IMR-90 (cell line): ENCODE data around the gene GGTLC1. TPM values are rescaled to one million over a fixed set of nuclear protein-coding genes. Genes with fewer than 3 reads are reported as not detected.

ENCODE experiments used
- ATAC-seq: fragments of 200-7000 bp; cut with Tn5 transposase; 2 replicates; pipeline ENCODE4 v1.9.1; 2020; ENCODE audit warnings: low read depth, mild to moderate bottlenecking, moderate library complexity
- BruUV-seq: library from RNA; stranded (reverse); fragments of 400-500 nt; replicated peaks from 2 replicates; lab custom pipeline; 2021; lab: Mats Ljungman, UMichigan
- CTCF ChIA-PET: fragments of 300-600 bp; formaldehyde crosslinking; extraction: SDS; loops from one replicate; lab custom pipeline; 2021; ENCODE audit warnings: antibody characterized with exemption; lab: Yijun Ruan, JAX
- POLR2A ChIA-PET: fragments of 300-600 bp; sonication (Branson Sonifier 250); formaldehyde crosslinking; loops from one replicate; lab custom pipeline; 2022; ENCODE audit warnings: antibody characterized with exemption; ENCODE audit not compliant: unreplicated experiment; lab: Charles Lee
- DNase-seq: peaks from one replicate; pipeline ENCODE4 v3.0.0; 2013
- H2AFZ ChIP-seq: replicated peaks from 2 replicates; pipeline ENCODE3; 2013; ENCODE audit warnings: low read length, mild to moderate bottlenecking; ENCODE audit not compliant: poor library complexity
- H2AK5ac ChIP-seq: 2 replicates; pipeline ENCODE4 v1.6.1; 2013; ENCODE audit warnings: low read depth, low read length, inconsistent platforms
- H2AK9ac ChIP-seq: replicated peaks from 2 replicates; pipeline ENCODE3; 2013; ENCODE audit warnings: mild to moderate bottlenecking, low read depth, low read length, moderate library complexity; ENCODE audit not compliant: poor library complexity
- H2BK120ac ChIP-seq: 2 replicates; pipeline ENCODE4 v1.6.1; 2013; ENCODE audit warnings: low read depth, low read length, inconsistent platforms
- H2BK15ac ChIP-seq: 3 replicates; pipeline ENCODE4 v1.6.1; 2013; ENCODE audit warnings: low read depth, low read length, inconsistent platforms
- H2BK20ac ChIP-seq: 2 replicates; pipeline ENCODE4 v1.6.1; 2013; ENCODE audit warnings: low read depth, mild to moderate bottlenecking, inconsistent platforms, low read length, moderate library complexity
- H2BK5ac ChIP-seq: 2 replicates; pipeline ENCODE4 v1.6.1; 2013; ENCODE audit warnings: mild to moderate bottlenecking, low read depth, low read length, inconsistent platforms; ENCODE audit not compliant: poor library complexity, severe bottlenecking
- H3K14ac ChIP-seq: replicated peaks from 2 replicates; pipeline ENCODE4 v1.6.1; 2013; ENCODE audit warnings: low read depth, low read length, inconsistent platforms
- H3K18ac ChIP-seq: 2 replicates; pipeline ENCODE4 v1.6.1; 2013; ENCODE audit warnings: low read depth, low read length, control low read depth
- H3K23ac ChIP-seq: 2 replicates; pipeline ENCODE4 v1.6.1; 2013; ENCODE audit warnings: low read depth, low read length, inconsistent platforms
- H3K27ac ChIP-seq: 2 replicates; pipeline ENCODE4 v1.5.1; 2013; ENCODE audit warnings: mild to moderate bottlenecking, control low read depth, low read length; ENCODE audit not compliant: insufficient read depth
- H3K27me3 ChIP-seq: 2 replicates; pipeline ENCODE4 v1.6.1; 2013; ENCODE audit warnings: low read length; ENCODE audit not compliant: control insufficient read depth, insufficient read depth
- H3K36me3 ChIP-seq: 2 replicates; pipeline ENCODE4 v1.6.1; 2013; ENCODE audit warnings: low read length, mixed read lengths; ENCODE audit not compliant: control insufficient read depth, insufficient read depth
- H3K4ac ChIP-seq: 2 replicates; pipeline ENCODE4 v1.6.1; 2013; ENCODE audit warnings: low read depth, low read length, inconsistent platforms
- H3K4me1 ChIP-seq: 2 replicates; pipeline ENCODE4 v1.6.1; 2013; ENCODE audit warnings: low read length, mixed read lengths; ENCODE audit not compliant: control insufficient read depth, insufficient read depth
- H3K4me2 ChIP-seq: 2 replicates; pipeline ENCODE4 v1.6.1; 2013; ENCODE audit warnings: low read depth, mild to moderate bottlenecking, control low read depth, low read length, moderate library complexity
- H3K4me3 ChIP-seq: 2 replicates; pipeline ENCODE4 v1.5.1; 2013; ENCODE audit warnings: low read depth, mild to moderate bottlenecking, control low read depth, low read length, moderate library complexity; ENCODE audit not compliant: insufficient read depth
- H3K56ac ChIP-seq: 2 replicates; pipeline ENCODE4 v1.6.1; 2013; ENCODE audit warnings: low read length, inconsistent platforms; ENCODE audit not compliant: insufficient read depth; ENCODE audit errors: extremely low read depth
- H3K79me1 ChIP-seq, 2 experiments: 2 replicates each; pipeline ENCODE4 v1.6.1; 2013; ENCODE audit warnings: low read length in 2 of 2, inconsistent platforms in 1 of 2, low read depth in 1 of 2
- H3K9ac ChIP-seq: 2 replicates; pipeline ENCODE4 v1.6.1; 2013; ENCODE audit warnings: low read depth, low read length, control low read depth
- H3K9me1 ChIP-seq: 2 replicates; pipeline ENCODE4 v1.6.1; 2013; ENCODE audit warnings: low read length, inconsistent platforms; ENCODE audit not compliant: insufficient read depth
- H3K9me3 ChIP-seq: 2 replicates; pipeline ENCODE4 v1.6.1; 2013; ENCODE audit warnings: low read length; ENCODE audit not compliant: control insufficient read depth, insufficient read depth
- H4K20me1 ChIP-seq: 2 replicates; pipeline ENCODE4 v1.6.1; 2013; ENCODE audit warnings: low read length, inconsistent platforms; ENCODE audit not compliant: insufficient read depth
- H4K5ac ChIP-seq: 2 replicates; pipeline ENCODE4 v1.6.1; 2013; ENCODE audit warnings: mild to moderate bottlenecking, low read depth, low read length, control low read depth
- H4K8ac ChIP-seq, 2 experiments: 2 replicates each; pipeline ENCODE4 v1.6.1; 2013; ENCODE audit warnings: low read depth in 2 of 2, low read length in 2 of 2, control low read depth in 1 of 2, inconsistent platforms in 1 of 2
- H4K91ac ChIP-seq: 2 replicates; pipeline ENCODE4 v1.6.1; 2013; ENCODE audit warnings: low read depth, low read length, inconsistent platforms; ENCODE audit not compliant: insufficient read depth
- MAFK ChIP-seq: IDR thresholded peaks from 2 replicates; pipeline ENCODE4 v1.6.1; 2012; ENCODE audit warnings: low read depth, low read length, improper control_type of control experiment
- MXI1 ChIP-seq: IDR thresholded peaks from 2 replicates; pipeline ENCODE4 v1.6.1; 2012; ENCODE audit warnings: low read depth, mild to moderate bottlenecking, low read length, moderate library complexity, borderline replicate concordance
- RAD21 ChIP-seq: IDR thresholded peaks from 2 replicates; pipeline ENCODE4 v1.6.1; 2012; ENCODE audit warnings: low read length, improper control_type of control experiment
- RCOR1 ChIP-seq: IDR thresholded peaks from 2 replicates; pipeline ENCODE4 v1.6.1; 2012; ENCODE audit warnings: mild to moderate bottlenecking, low read length, improper control_type of control experiment; ENCODE audit not compliant: insufficient replicate concordance
- RFX5 ChIP-seq: IDR thresholded peaks from 2 replicates; pipeline ENCODE4 v1.8.0; 2012; ENCODE audit warnings: low read depth, mild to moderate bottlenecking, low read length, moderate library complexity
- SMC3 ChIP-seq: fragments of 150-350 bp; IDR thresholded peaks from 2 replicates; pipeline ENCODE4 v1.6.1; 2016; ENCODE audit warnings: low read depth, mild to moderate bottlenecking, antibody characterized with exemption, low read length, moderate library complexity
- WGBS, 2 experiments: methylation state at CpG; one replicate each; pipeline versions ENCODE4 v1.1.5 to v1.1.7; 2013; ENCODE audit warnings: missing lambda C conversion rate in 2 of 2; ENCODE audit not compliant: insufficient read length in 1 of 2; ENCODE audit errors: extremely low coverage in 2 of 2; 5-methylcytosine and 5-hydroxymethylcytosine counted together
- dilution Hi-C: fragments of 300-500 bp; cut with HindIII; formaldehyde crosslinking; loops from one replicate; pipeline ENCODE4 v1.14.3; 2018; ENCODE audit warnings: low sequenced_read_pairs; ENCODE audit not compliant: unreplicated experiment
- in situ Hi-C: fragments of 300-500 bp; cut with MboI; formaldehyde crosslinking; loops from 3 replicates; pipeline ENCODE4 v1.14.3; 2019; ENCODE audit warnings: low sequenced_read_pairs, inconsistent platforms, mixed read lengths
- intact Hi-C: fragments of 100-400 bp; cut with micrococcal nuclease; formaldehyde crosslinking; loops from 2 replicates; pipeline ENCODE4 v1.10.0; 2022
- polyA plus RNA-seq, 3 experiments: library from polyadenylated mRNA; depleted of rRNA; stranded (reverse); fragments of >200 nt; gene quantifications; 2 replicates each; pipeline ENCODE4 v1.2.3, GENCODE V29; 2012; ENCODE audit warnings: low replicate concordance in 1 of 3
- total RNA-seq: library from RNA; depleted of rRNA; stranded (reverse); fragments of >200 nt; gene quantifications from 2 replicates; pipeline ENCODE4 v1.2.3, GENCODE V29; 2012

Gene GGTLC1
- total and polyA plus RNA-seq, 2 of the 4 experiments (the other 2 are of a cell fraction), result not detected

GRCh38 chr20:23959054-23959453 lies 29.5 kb downstream of the GGTLC1 start:
- WGBS, 2 experiments, result no CpG with 5 or more reads among the region's 7 CpGs
- no peaks in the 10 kb centered on the region for H3K4me1 ChIP-seq

More at GRCh38 chr20:23959054-23959453, 29.5 kb downstream of the GGTLC1 start:
- in situ Hi-C loops, result no loop called here
- no peak overlapping the region for H3K4me3 ChIP-seq
- H3K27me3 ChIP-seq, result no peaks in the 10 kb centered on the region
- ATAC-seq (no peak), DNase-seq (no peak)
- no peak overlapping the region for H4K5ac ChIP-seq
- TF ChIP-seq RFX5 (no peak), SMC3 (no peak), RAD21 (no peak), RCOR1 (no peak), MAFK (no peak), MXI1 (no peak)
- H3K56ac ChIP-seq, result no peak overlapping the region
- H4K91ac ChIP-seq, result no peak overlapping the region
- H4K20me1 ChIP-seq, result no peaks in the 10 kb centered on the region
- H2BK5ac ChIP-seq, result no peak overlapping the region
- H2AK9ac ChIP-seq, result no peak overlapping the region
- dilution Hi-C loops, result no loop called here
- H2BK20ac ChIP-seq, result no peak overlapping the region
- H2AFZ ChIP-seq, result no peak overlapping the region
- no peak overlapping the region for H2BK120ac ChIP-seq
- intact Hi-C loops, result no loop called here
- no peak overlapping the region for H3K9ac ChIP-seq
- no peak overlapping the region for H3K27ac ChIP-seq
- no peak overlapping the region for H4K8ac ChIP-seq
- POLR2A ChIA-PET, result no interaction called here
- H3K18ac ChIP-seq, result no peak overlapping the region
- H3K23ac ChIP-seq, result no peak overlapping the region
- no peak overlapping the region for H3K4me2 ChIP-seq
- H3K4ac ChIP-seq, result no peak overlapping the region
- no peaks in the 10 kb centered on the region for H3K79me1 ChIP-seq
- BruUV-seq, result no TSS peak
- H3K9me3 ChIP-seq, result no peaks in the 10 kb centered on the region
- H3K36me3 ChIP-seq, result no peaks in the 10 kb centered on the region
- H2AK5ac ChIP-seq, result no peak overlapping the region
- H2BK15ac ChIP-seq, result no peak overlapping the region
- H3K9me1 ChIP-seq, result no peaks in the 10 kb centered on the region
- H3K14ac ChIP-seq, result no peak overlapping the region
- CTCF ChIA-PET, result no interaction called here
